GM19467 (cell line): Measurements from ENCODE around the gene MSANTD7.
"Not testable (repeated sequence)": the region's sequence is repeated elsewhere in the genome, so short reads cannot be mapped to it uniquely, and the experiment has no call there.

Source experiments
- ATAC-seq: cut with Tn5 transposase; IDR thresholded peaks from one replicate; pipeline ENCODE4 v1.9.1; 2021; ENCODE audit warnings: mild to moderate bottlenecking, moderate library complexity; ENCODE audit not compliant: unreplicated experiment

Gene MSANTD7, protein sequence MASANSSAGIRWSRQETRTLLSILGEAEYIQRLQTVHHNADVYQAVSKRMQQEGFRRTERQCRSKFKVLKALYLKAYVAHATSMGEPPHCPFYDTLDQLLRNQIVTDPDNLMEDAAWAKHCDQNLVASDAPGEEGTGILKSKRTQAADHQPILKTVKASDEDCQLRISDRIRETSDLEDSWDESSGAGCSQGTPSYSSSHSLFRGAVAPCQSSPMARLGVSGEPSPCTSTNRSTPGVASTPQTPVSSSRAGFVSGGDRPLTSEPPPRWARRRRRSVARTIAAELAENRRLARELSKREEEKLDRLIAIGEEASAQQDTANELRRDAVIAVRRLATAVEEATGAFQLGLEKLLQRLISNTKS

GRCh38 chr10:14837757-14838581, at the start of gene MSANTD7, which contains the start of the genes CDNF and HSPA14:
MSANTD7 (plus strand) TSS chr10:14838306; CDS start chr10:14842285, 3,979 bp downstream.
CDNF (minus strand) TSS chr10:14838037; CDS start chr10:14837946, 91 bp downstream.
HSPA14 (plus strand) TSS chr10:14838306; CDS start chr10:14838403, 97 bp downstream.
- peak; percentile 96 for ATAC-seq

- no peak for ATAC-seq
These were observed 39.5 kb upstream of the MSANTD7 start for GRCh38 chr10:14798636-14799035.

DNA sequence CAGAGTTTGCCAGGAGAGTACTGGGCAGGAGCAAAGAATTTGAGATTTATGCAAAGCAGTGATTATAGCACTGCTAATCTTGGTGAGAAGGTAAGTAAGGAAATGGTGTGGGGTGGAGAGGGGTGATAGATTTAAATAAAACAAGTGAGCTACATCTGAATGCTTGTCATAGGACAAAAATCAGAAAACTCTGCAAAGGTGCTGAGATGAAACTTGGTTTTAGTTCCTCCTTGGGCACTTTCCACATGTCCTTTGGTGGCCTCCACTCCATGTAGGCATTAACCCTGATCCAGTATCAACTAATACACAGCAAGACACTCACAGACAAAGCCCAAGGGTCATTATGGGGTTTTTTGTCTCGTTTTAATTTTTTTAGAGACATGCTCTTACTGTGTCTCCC, 37.7 kb upstream of the MSANTD7 start:
- no peak for ATAC-seq

DNA sequence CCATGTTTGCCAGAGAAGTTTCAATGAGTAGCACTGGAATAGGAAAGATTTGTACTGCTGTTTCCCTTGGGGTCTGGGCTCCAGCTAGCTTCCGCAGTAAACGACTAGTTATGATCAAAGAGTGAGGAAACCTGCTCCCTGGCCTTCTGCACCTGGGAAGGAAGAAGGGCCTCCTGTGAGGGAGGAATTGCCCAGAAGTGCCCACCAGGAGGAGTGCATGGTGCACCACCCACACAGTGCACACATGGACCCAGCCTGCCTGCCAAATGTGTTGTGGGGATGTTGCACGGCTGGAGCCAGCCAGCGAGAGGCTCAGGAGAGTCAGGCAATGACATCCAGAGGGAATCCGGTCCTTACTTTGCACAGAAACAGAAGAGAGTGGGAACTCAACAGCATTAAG, 36.4 kb upstream of the MSANTD7 start:
- no peak for ATAC-seq

- ATAC-seq, result no peak
These were observed 34.3 kb upstream of the MSANTD7 start for GRCh38 chr10:14803827-14804226.

DNA sequence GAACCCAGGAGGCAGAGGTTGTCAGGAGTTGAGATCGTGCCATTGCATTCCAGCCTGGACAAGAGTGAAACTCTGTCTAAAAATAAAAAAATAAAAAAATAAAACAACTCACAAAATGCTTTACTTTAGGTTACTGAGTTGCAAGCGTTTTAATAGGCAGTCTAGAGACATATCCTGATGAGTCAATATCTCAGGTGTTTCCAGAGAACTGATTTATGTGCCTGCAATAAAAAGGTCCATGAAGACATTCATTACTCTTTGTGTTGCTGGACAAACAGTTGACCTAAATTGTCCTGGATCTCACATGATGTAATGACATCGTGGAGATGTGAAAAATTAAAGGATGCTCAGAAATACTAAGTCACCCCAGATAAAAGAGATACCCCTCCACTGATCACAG, 31.8 kb upstream of the MSANTD7 start:
- no peak for ATAC-seq

DNA sequence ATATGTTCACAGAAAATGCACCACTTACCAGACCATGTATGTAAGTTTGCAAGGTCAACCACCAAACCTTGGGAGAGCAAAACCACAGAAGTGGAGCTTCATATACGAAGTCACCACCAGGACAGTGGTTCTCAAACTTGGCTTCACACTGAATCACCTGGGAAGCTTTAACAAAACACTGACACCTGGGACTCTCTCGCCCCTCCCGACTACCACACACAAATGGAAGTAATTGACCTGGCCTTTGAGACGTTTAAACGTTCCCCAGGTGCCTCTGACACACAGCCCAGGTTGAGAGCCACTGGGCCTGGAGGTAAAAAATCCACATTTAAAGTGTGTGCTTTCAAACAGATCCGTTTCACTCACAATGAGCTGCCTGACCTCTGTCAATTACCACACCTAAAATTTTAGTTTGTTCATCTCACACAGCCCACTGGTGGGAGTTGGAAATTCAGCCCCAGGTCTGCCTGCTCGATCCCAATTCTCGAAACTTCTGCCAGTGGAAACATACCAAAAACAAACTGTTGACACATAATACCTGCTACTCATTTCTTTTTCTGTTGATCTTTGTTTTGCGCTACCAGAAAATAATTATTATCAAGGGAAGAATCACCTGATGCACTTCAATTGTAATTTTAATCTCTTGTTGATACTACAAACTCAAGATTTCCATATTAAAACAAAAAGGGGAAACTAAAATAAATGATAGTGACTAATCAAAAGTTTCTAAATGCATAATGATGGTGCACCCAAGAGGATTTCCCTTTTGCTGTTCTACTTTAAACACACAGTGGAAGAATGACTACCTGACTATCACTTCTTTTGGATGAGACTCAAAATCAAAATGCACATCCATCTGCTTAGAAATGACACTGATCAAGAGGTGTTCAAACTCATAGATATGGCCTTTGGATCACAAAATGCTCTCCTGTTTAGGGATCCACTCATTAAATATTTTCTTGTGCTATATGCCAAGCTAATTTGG, 26.8 kb upstream of the MSANTD7 start:
- no peak for ATAC-seq

DNA sequence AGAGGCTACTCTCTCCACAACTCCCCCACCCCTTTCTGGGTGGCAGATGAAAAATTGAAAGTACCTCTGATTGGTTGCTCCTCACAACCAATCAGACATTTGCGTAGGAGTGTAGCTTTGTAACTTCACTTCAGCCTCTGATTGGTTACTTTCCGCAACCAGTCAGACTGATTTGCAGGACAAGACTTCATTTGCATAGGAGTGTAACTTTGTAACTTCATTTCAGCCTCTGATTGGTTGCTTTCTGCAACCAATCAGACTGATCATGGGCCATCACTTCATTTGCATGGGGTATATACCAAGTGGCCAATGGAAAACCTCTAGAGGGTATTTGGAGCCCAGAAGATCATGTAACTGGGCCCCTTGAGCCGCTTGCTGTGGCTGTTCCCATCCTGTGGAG, 25.8 kb upstream of the MSANTD7 start:
- ATAC-seq, result no peak

DNA sequence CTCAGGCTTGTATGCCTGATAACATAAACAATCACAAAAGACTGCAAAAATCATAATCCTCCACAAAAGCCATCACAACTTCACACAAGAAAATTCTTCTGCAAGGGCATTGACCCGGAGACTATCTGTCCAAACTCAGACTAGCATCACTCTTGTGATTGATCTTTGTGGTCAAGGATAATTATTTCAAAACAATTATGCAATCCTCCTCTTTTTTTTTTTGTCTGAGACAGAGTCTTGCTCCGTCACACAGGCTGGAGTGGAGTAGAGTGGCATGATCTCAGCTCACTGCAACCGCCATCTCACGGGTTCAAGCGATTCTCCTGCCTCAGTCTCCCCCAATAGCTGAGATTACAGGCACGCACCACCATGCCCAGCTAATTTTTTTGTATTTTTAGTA, 22.4 kb upstream of the MSANTD7 start:
- ATAC-seq, result no peak

DNA sequence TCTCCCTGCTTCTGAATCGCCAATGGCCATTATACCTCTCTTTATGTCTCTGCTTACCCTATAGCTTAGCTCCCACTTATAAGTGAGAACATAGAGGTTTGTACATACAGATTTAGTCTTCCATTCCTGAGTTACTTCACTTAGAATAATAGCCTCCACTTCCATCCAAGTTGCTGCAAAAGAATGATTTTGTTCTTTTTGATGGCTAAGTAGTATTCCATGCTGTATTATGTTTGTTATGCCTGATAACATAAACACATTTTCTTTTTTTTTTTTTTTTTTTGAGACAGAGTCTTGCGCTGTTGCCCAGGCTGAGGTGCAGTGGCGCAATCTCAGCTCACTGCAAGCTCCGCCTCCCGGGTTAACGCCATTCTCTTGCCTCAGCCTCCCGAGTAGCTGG, 21.4 kb upstream of the MSANTD7 start:
- ATAC-seq, result not testable (repeated sequence)

DNA sequence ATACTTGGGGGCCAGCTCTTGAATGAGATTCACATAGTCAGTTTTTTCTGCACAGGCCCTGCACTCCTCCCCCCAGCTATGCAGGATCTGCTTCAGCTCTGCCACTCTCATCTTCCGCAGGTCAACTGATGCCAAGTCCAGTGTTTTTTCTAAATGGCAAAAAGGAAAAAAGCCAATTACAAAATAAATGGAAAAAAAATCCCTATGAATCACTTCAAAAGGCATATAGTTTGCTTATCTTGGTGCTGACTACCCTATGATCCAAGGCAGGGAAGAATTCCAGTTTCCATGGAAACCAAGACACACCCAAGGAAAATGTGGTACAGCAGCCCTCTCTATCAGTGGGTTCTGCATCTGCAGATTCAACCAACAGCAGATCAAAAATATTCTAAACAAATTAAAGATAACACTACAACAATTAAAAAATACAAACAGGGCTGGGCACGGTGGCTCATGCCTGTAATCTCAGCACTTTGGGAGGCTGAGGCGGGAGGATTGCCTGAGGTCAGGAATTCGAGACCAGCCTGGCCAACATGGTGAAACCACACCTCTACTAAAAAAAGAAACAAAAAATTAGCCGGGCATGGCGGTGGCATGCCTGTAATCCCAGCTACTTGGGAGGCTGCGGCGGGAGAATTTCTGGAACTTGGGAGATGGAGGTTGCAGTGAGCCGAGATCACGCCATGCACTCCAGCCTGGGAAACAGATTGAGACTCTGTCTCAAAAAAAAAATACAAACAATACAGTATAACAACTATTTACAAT, 17.9 kb upstream of the MSANTD7 start:
- ATAC-seq, result no peak

DNA sequence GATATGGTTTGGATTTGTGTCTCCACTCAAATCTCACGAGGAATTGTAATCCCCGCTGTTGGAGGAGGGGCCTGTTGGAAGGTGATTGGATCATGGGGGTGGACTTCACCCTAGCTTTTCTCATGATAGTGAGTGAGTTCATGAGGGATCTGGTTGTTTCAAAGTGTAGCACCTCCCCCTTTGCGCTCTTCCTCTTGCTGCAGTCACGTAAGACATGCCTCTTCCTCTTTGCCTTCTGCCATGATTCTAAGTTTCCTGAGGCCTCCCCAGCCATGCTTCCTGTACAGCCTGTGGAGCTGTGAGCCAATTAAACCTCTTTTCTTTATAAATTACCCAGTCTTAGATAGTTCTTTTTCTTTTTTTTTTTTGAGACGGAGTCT, 17.3 kb upstream of the MSANTD7 start:
- ATAC-seq, result no peak

GRCh38 chr10:14821635-14822375, 16.3 kb upstream of the MSANTD7 start:
- ATAC-seq, result no peak

- ATAC-seq, result no peak
These were observed 15.0 kb upstream of the MSANTD7 start for GRCh38 chr10:14822879-14823755.

DNA sequence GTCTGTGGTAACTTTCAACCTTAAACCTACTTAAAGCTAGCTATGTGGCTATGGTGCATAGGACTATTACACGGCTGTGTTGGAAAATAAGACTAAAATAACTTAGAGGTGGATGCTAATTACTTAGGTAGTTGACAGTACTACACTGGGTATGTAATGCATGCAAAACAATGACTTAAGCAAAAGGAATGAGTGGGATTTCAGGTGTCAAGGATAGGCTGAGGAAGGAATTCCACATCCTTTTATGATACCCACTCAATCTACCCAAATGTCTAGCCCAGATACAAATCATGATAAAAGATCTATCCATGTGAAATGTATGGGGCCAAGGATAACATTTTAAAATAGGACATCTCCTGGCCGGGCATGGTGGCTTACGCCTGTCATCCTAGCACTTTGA, 14.1 kb upstream of the MSANTD7 start:
- no peak for ATAC-seq

- no peak for ATAC-seq
These were observed 11.9 kb upstream of the MSANTD7 start for GRCh38 chr10:14826076-14826829.

GRCh38 chr10:14833106-14833505, 5.0 kb upstream of the MSANTD7 start:
- ATAC-seq, result no peak

GRCh38 chr10:14836208-14836607, 1.9 kb upstream of the MSANTD7 start:
- ATAC-seq, result no peak
